Gastrocnemius medialis (tissue), 4 donors: ENCODE results near the gene USP28.

Source experiments
- CTCF ChIP-seq, 5 experiments: fragments of 450-650 bp in 3 of 5; fragments of 200-600 bp in 2 of 5; sonication (generic) in 2 of 5; IDR thresholded peaks in 4 of 5; conservative IDR thresholded peaks in 1 of 5; 1 replicate in 4 of 5; 2 replicates in 1 of 5; pipeline ENCODE4 v1.5.1; 2016 to 2019; ENCODE audit warnings: antibody characterized with exemption in 5 of 5, mild to moderate bottlenecking in 3 of 5, moderate library complexity in 3 of 5
- POLR2A ChIP-seq, 2 donors: fragments of 450-650 bp; IDR thresholded peaks; one replicate each; pipeline ENCODE4 v1.6.1; 2017; ENCODE audit warnings: antibody characterized with exemption in 2 of 2, mild to moderate bottlenecking in 2 of 2, moderate library complexity in 2 of 2

DNA sequence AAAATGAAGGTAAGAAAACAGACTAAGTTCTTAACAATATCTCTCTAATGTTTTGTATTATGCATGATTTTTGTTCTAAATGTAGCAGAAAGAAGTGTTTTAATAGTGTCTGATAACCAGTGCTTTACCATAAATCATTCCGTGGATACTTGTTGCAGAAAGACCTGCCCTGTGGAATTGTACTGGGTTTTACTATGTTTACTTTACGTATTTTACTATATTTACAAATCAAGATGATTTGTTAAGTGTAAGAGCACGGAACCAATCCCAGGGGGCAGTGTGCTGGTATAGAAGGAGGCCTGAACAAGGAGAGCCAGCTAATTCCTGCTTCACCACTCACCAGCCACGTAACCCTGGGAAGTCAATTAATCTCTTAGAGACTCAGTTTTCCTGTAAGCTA is 30.7 kb upstream of the USP28 start:
- no peak for TF ChIP-seq CTCF (IDR thresholded peaks at IDR 0.05 in 4 of 5, conservative IDR thresholded peaks at IDR 0.05 in 1 of 5)
- TF ChIP-seq POLR2A (IDR thresholded peaks at IDR 0.05): no peak
